G401.6 (cell line): ENCODE data around the gene RERGL.
"Not testable (repeated sequence)": the region's sequence is repeated elsewhere in the genome, so short reads cannot be mapped to it uniquely, and the experiment has no call there.

ENCODE experiments used
- FAIRE-seq: peaks from 2 replicates; lab custom pipeline; 2012; peaks lifted over from hg19 to GRCh38; lab: Jason Lieb, UNC

The RERGL gene

GRCh38 chr12:18090093-18090492, at the start of gene RERGL:
Gene RERGL (minus strand): TSS chr12:18090193. CDS start chr12:18090140, 53 bp downstream.
- FAIRE-seq = no peak

- no peak for FAIRE-seq
These were observed 49.3 kb upstream of the RERGL start for GRCh38 chr12:18139254-18139653.

- FAIRE-seq = no peak
These were observed 45.5 kb upstream of the RERGL start for GRCh38 chr12:18135509-18135908.

GRCh38 chr12:18135086-18135485, 45.1 kb upstream of the RERGL start:
- no peak for FAIRE-seq

- FAIRE-seq = no peak
These were observed 40.9 kb upstream of the RERGL start for GRCh38 chr12:18130851-18131250.

GRCh38 chr12:18123707-18124106, 33.7 kb upstream of the RERGL start:
- FAIRE-seq = no peak

- FAIRE-seq = no peak
These were observed 30.9 kb upstream of the RERGL start for GRCh38 chr12:18120899-18121298.

- no peak for FAIRE-seq
These were observed 18.6 kb upstream of the RERGL start for GRCh38 chr12:18108611-18109010.

- FAIRE-seq = no peak
These were observed 13.6 kb upstream of the RERGL start for GRCh38 chr12:18103624-18104023.

- FAIRE-seq = no peak
These were observed 11.1 kb upstream of the RERGL start for GRCh38 chr12:18101043-18101442.

- FAIRE-seq = no peak
These were observed 5.9 kb downstream of the RERGL start for GRCh38 chr12:18084080-18084479.

- no peak for FAIRE-seq
These were observed 10.3 kb downstream of the RERGL start for GRCh38 chr12:18079541-18080246.

GRCh38 chr12:18074001-18074400, 16.0 kb downstream of the RERGL start:
- FAIRE-seq = no peak

- FAIRE-seq = no peak
These were observed 17.3 kb downstream of the RERGL start for GRCh38 chr12:18072723-18073122.

- no peak for FAIRE-seq
These were observed 18.7 kb downstream of the RERGL start for GRCh38 chr12:18071336-18071735.

- no peak for FAIRE-seq
These were observed 21.6 kb downstream of the RERGL start for GRCh38 chr12:18068355-18068754.

GRCh38 chr12:18066666-18067065, 23.3 kb downstream of the RERGL start:
- no peak for FAIRE-seq

- not testable (repeated sequence) for FAIRE-seq
These were observed 27.1 kb downstream of the RERGL start for GRCh38 chr12:18062867-18063266.

- no peak for FAIRE-seq
These were observed 32.9 kb downstream of the RERGL start for GRCh38 chr12:18057051-18057450.

GRCh38 chr12:18054925-18055619, 34.9 kb downstream of the RERGL start:
- no peak for FAIRE-seq

- no peak for FAIRE-seq
These were observed 44.5 kb downstream of the RERGL start for GRCh38 chr12:18045446-18045992.

- not testable (repeated sequence) for FAIRE-seq
These were observed 49.8 kb downstream of the RERGL start for GRCh38 chr12:18040060-18040742.
